GM23338 (cell line): ENCODE data around the gene ATF7IP.

ENCODE experiments used
- CREB1 ChIP-seq: fragments of 250-450 bp; sonication (Bioruptor Pico); IDR thresholded peaks from 2 replicates; pipeline ENCODE4 v1.5.0; 2020; ENCODE audit warnings: low read depth, mild to moderate bottlenecking, moderate library complexity
- EZH2 ChIP-seq: fragments of 200-600 bp; sonication (generic); IDR thresholded peaks from one replicate; pipeline ENCODE4 v1.8.0; 2017; ENCODE audit warnings: antibody characterized with exemption, mild to moderate bottlenecking, low read depth; ENCODE audit not compliant: unreplicated experiment
- EZH2phosphoT487 ChIP-seq: fragments of 200-600 bp; sonication (generic); IDR thresholded peaks from one replicate; pipeline ENCODE4 v1.8.1; 2018; ENCODE audit warnings: antibody characterized with exemption; ENCODE audit not compliant: unreplicated experiment
- POLR2AphosphoS5 ChIP-seq: IDR thresholded peaks from 2 replicates; pipeline ENCODE4 v1.6.1; 2016; ENCODE audit warnings: antibody characterized with exemption, low read depth
- STAT1 ChIP-seq: IDR thresholded peaks from one replicate; pipeline ENCODE4 v1.6.1; 2016; ENCODE audit warnings: antibody characterized with exemption; ENCODE audit not compliant: unreplicated experiment
- ZNF331 ChIP-seq: fragments of 250-450 bp; sonication (Bioruptor Pico); IDR thresholded peaks from 2 replicates; pipeline ENCODE4 v1.5.0; 2020; ENCODE audit warnings: low read depth, mild to moderate bottlenecking, moderate library complexity
- TF ChIP-seq, protein P1 (sequence below), 2 experiments: fragments of 200-600 bp in 1 of 2; sonication (generic) in 1 of 2; conservative IDR thresholded peaks; 2 replicates each; pipeline versions ENCODE4 v1.5.1 to v1.6.1; 2016 to 2017; ENCODE audit warnings: antibody characterized with exemption in 2 of 2, low read depth in 2 of 2, mild to moderate bottlenecking in 2 of 2, moderate library complexity in 1 of 2
- TF ChIP-seq, protein P2 (sequence below): IDR thresholded peaks from one replicate; pipeline ENCODE4 v1.6.1; 2018; ENCODE audit warnings: antibody characterized with exemption; ENCODE audit not compliant: unreplicated experiment

DNA sequence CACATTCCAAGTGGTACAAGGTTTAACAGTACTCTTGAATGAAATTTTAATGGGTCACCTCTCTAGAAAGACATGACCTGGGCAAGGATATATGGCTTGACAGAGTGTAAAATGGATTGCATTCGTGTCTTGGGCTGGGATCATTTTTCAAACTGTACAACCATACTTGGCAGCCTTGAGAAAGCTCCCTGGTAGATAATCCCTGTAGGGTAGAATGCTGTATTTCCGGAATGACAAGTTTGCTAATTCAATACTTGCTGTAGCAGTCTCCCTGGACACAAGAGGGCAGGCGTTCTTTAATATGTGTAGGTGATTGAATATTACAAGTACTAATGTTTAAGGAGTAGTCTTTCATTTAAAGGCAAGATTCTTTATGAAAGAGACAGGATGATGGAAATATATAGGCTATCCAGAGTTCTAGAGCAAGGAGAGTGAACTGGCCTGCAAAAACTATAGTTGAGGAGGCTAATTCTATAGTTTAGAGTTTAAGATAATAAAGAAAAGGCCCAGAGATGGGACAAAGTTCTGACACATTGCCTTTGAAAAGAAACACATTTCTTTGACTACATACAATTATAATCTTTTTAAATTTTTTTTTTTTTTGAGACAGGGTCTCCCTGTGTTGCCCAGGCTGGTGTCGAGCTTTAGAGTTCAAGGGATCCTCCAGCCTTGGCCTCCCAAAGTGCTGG lies 148.8 kb downstream of the ATF7IP start:
- TF ChIP-seq EZH2 = no peak
- TF ChIP-seq, protein P1, sequence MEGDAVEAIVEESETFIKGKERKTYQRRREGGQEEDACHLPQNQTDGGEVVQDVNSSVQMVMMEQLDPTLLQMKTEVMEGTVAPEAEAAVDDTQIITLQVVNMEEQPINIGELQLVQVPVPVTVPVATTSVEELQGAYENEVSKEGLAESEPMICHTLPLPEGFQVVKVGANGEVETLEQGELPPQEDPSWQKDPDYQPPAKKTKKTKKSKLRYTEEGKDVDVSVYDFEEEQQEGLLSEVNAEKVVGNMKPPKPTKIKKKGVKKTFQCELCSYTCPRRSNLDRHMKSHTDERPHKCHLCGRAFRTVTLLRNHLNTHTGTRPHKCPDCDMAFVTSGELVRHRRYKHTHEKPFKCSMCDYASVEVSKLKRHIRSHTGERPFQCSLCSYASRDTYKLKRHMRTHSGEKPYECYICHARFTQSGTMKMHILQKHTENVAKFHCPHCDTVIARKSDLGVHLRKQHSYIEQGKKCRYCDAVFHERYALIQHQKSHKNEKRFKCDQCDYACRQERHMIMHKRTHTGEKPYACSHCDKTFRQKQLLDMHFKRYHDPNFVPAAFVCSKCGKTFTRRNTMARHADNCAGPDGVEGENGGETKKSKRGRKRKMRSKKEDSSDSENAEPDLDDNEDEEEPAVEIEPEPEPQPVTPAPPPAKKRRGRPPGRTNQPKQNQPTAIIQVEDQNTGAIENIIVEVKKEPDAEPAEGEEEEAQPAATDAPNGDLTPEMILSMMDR (conservative IDR thresholded peaks at IDR 0.05; ENCODE audit: low read depth in 2 of 2) = peak; percentile 59
- TF ChIP-seq ZNF331 (CRISPR knock-in tag) = no peak
- no peak for TF ChIP-seq EZH2phosphoT487
- TF ChIP-seq CREB1 (CRISPR knock-in tag) = no peak
- no peak for TF ChIP-seq STAT1
- TF ChIP-seq, protein P2, sequence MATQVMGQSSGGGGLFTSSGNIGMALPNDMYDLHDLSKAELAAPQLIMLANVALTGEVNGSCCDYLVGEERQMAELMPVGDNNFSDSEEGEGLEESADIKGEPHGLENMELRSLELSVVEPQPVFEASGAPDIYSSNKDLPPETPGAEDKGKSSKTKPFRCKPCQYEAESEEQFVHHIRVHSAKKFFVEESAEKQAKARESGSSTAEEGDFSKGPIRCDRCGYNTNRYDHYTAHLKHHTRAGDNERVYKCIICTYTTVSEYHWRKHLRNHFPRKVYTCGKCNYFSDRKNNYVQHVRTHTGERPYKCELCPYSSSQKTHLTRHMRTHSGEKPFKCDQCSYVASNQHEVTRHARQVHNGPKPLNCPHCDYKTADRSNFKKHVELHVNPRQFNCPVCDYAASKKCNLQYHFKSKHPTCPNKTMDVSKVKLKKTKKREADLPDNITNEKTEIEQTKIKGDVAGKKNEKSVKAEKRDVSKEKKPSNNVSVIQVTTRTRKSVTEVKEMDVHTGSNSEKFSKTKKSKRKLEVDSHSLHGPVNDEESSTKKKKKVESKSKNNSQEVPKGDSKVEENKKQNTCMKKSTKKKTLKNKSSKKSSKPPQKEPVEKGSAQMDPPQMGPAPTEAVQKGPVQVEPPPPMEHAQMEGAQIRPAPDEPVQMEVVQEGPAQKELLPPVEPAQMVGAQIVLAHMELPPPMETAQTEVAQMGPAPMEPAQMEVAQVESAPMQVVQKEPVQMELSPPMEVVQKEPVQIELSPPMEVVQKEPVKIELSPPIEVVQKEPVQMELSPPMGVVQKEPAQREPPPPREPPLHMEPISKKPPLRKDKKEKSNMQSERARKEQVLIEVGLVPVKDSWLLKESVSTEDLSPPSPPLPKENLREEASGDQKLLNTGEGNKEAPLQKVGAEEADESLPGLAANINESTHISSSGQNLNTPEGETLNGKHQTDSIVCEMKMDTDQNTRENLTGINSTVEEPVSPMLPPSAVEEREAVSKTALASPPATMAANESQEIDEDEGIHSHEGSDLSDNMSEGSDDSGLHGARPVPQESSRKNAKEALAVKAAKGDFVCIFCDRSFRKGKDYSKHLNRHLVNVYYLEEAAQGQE = no peak
- no peak for TF ChIP-seq POLR2AphosphoS5
